ENCODE measurements around the gene NMD3.
"Not testable (repeated sequence)": the region's sequence is repeated elsewhere in the genome, so short reads cannot be mapped to it uniquely, and the experiment has no call there.

NMD3 gene

GRCh38 chr3:161220850-161221753 is at the start of gene NMD3:
TSS of gene NMD3 (plus strand) at chr3:161221311. CDS start at chr3:161222014, 703 bp downstream.
- DNase-seq: peak; percentile 93 to 96

- no peak for DNase-seq
Observed at GRCh38 chr3:161171639-161172552, 49.2 kb upstream of the NMD3 start.

GRCh38 chr3:161175506-161175905 is 45.6 kb upstream of the NMD3 start:
- DNase-seq: no peak

- no peak for DNase-seq
Observed at GRCh38 chr3:161177991-161178390, 43.1 kb upstream of the NMD3 start.

GRCh38 chr3:161181371-161181770 is 39.7 kb upstream of the NMD3 start:
- DNase-seq: not testable (repeated sequence)

GRCh38 chr3:161187046-161187445 is 34.1 kb upstream of the NMD3 start:
- no peak for DNase-seq

- no peak for DNase-seq
Observed at GRCh38 chr3:161197855-161198850, 23.0 kb upstream of the NMD3 start.

- no peak for DNase-seq
Observed at GRCh38 chr3:161199926-161200325, 21.2 kb upstream of the NMD3 start.

GRCh38 chr3:161203485-161204098 is 17.5 kb upstream of the NMD3 start:
- DNase-seq: no peak

- DNase-seq: no peak
Observed at GRCh38 chr3:161208931-161209330, 12.2 kb upstream of the NMD3 start.

- no peak for DNase-seq
Observed at GRCh38 chr3:161212171-161212771, 8.8 kb upstream of the NMD3 start.

- no peak for DNase-seq
Observed at GRCh38 chr3:161212906-161213305, 8.2 kb upstream of the NMD3 start.

GRCh38 chr3:161213644-161214043 is 7.5 kb upstream of the NMD3 start:
- DNase-seq: no peak

- DNase-seq: no peak
Observed at GRCh38 chr3:161215185-161215584, 5.9 kb upstream of the NMD3 start.

GRCh38 chr3:161217496-161217895 is 3.6 kb upstream of the NMD3 start:
- DNase-seq: no peak

GRCh38 chr3:161219495-161219894 is 1.6 kb upstream of the NMD3 start:
- DNase-seq: no peak

GRCh38 chr3:161221806-161222600 is 892 bp downstream of the NMD3 start:
- DNase-seq: peak; percentile 11 to 23

- no peak for DNase-seq
Observed at GRCh38 chr3:161222662-161223061, 1.6 kb downstream of the NMD3 start.

GRCh38 chr3:161224786-161225185 is 3.7 kb downstream of the NMD3 start:
- no peak for DNase-seq

GRCh38 chr3:161230621-161231171 is 9.6 kb downstream of the NMD3 start:
- DNase-seq: no peak

All from activated CD4-positive, alpha-beta T cell treated with anti-CD3 and anti-CD28 coated beads, Interleukin-2, amount 50 U/mL, for 48 hours (primary cell).